Memory B cell (primary cell): ENCODE data around the gene RIF1.

Experiments
- ATAC-seq: fragments of 150-1000 bp; cut with Tn5 transposase; 2 replicates; pipeline ENCODE4 v1.10.0; 2021; ENCODE audit warnings: low read depth, mild to moderate bottlenecking, moderate library complexity
- DNase-seq, 2 donors: peaks; one replicate each; pipeline ENCODE4 v3.0.0; 2022; ENCODE audit warnings: low spot score in 2 of 2
- H3K27ac Mint-ChIP-seq: one replicate; pipeline ENCODE4 v1.8.0; 2022; ENCODE audit warnings: mild to moderate bottlenecking, moderate library complexity, mixed read lengths
- H3K27me3 Mint-ChIP-seq: one replicate; pipeline ENCODE4 v1.8.0; 2022; ENCODE audit warnings: mixed read lengths
- H3K36me3 Mint-ChIP-seq: one replicate; pipeline ENCODE4 v1.8.0; 2022; ENCODE audit warnings: mild to moderate bottlenecking, mixed read lengths
- H3K4me1 Mint-ChIP-seq: one replicate; pipeline ENCODE4 v1.8.0; 2022; ENCODE audit warnings: mixed read lengths
- H3K4me3 Mint-ChIP-seq: one replicate; pipeline ENCODE4 v1.8.0; 2022; ENCODE audit warnings: mild to moderate bottlenecking, moderate library complexity, mixed read lengths
- H3K9me3 Mint-ChIP-seq: one replicate; pipeline ENCODE4 v1.8.0; 2022; ENCODE audit warnings: mixed read lengths

Gene RIF1

GRCh38 chr2:151518802-151519201, 109.1 kb downstream of the RIF1 start:
- no peaks in the 10 kb centered on the region for H3K4me1 Mint-ChIP-seq
- DNase-seq (no peak), ATAC-seq (no peak)
- H3K27ac Mint-ChIP-seq: no peak overlapping the region
- H3K36me3 Mint-ChIP-seq: peaks cover 14% of the 10 kb centered on the region
- no peaks in the 10 kb centered on the region for H3K27me3 Mint-ChIP-seq
- H3K9me3 Mint-ChIP-seq: no peaks in the 10 kb centered on the region
- H3K4me3 Mint-ChIP-seq: no peak overlapping the region

- H3K27ac Mint-ChIP-seq: no peak overlapping the region
- H3K9me3 Mint-ChIP-seq: no peaks in the 10 kb centered on the region
- no peak overlapping the region for H3K4me3 Mint-ChIP-seq
- H3K36me3 Mint-ChIP-seq: peaks cover 11% of the 10 kb centered on the region
- ATAC-seq (no peak), DNase-seq (no peak)
- H3K27me3 Mint-ChIP-seq: no peaks in the 10 kb centered on the region
- H3K4me1 Mint-ChIP-seq: peaks cover 5% of the 10 kb centered on the region
These were observed 111.3 kb downstream of the RIF1 start for GRCh38 chr2:151520976-151521375.

GRCh38 chr2:151522556-151522955, 112.9 kb downstream of the RIF1 start:
- DNase-seq (no peak), ATAC-seq (no peak)
- H3K27ac Mint-ChIP-seq: no peak overlapping the region
- no peaks in the 10 kb centered on the region for H3K9me3 Mint-ChIP-seq
- no peak overlapping the region for H3K4me3 Mint-ChIP-seq
- peaks cover 7% of the 10 kb centered on the region for H3K36me3 Mint-ChIP-seq
- no peaks in the 10 kb centered on the region for H3K27me3 Mint-ChIP-seq
- H3K4me1 Mint-ChIP-seq: peaks cover 11% of the 10 kb centered on the region

GRCh38 chr2:151523850-151524249, 114.1 kb downstream of the RIF1 start:
- ATAC-seq: no peak
- no peaks in the 10 kb centered on the region for H3K9me3 Mint-ChIP-seq
- H3K4me1 Mint-ChIP-seq: peaks cover 11% of the 10 kb centered on the region
- DNase-seq: no peak
- no peak overlapping the region for H3K27ac Mint-ChIP-seq
- no peaks in the 10 kb centered on the region for H3K27me3 Mint-ChIP-seq
- peaks cover 3% of the 10 kb centered on the region for H3K36me3 Mint-ChIP-seq
- H3K4me3 Mint-ChIP-seq: no peak overlapping the region

- H3K4me1 Mint-ChIP-seq: peaks cover 11% of the 10 kb centered on the region
- DNase-seq: peak; percentile 45 to 48
- H3K27me3 Mint-ChIP-seq: no peaks in the 10 kb centered on the region
- no peaks in the 10 kb centered on the region for H3K9me3 Mint-ChIP-seq
- H3K27ac Mint-ChIP-seq: peak overlapping the region; percentile 82
- H3K36me3 Mint-ChIP-seq: peaks cover 2% of the 10 kb centered on the region
- H3K4me3 Mint-ChIP-seq: peak overlapping the region; percentile 37
- ATAC-seq: peak; percentile 89
These were observed 116.2 kb downstream of the RIF1 start for GRCh38 chr2:151525821-151526373.

- Mint-ChIP-seq H3K4me3 (no peak overlapping the region), H3K27ac (peak overlapping the region; percentile 82), H3K4me1 (peaks cover 11% of the 10 kb centered on the region), H3K9me3 (no peaks in the 10 kb centered on the region), H3K36me3 (peaks cover 2% of the 10 kb centered on the region), H3K27me3 (no peaks in the 10 kb centered on the region)
- no peak for ATAC-seq
- DNase-seq: no peak
These were observed 116.9 kb downstream of the RIF1 start for GRCh38 chr2:151526572-151527090.
